ENCODE data around the gene KCTD11. TPM values are rescaled to one million over a fixed set of nuclear protein-coding genes. Genes with fewer than 3 reads are reported as not detected.

Gene KCTD11
- 11.0 to 13.1 TPM (median 11.3 TPM) in 5 replicates for total RNA-seq (2022; extraction: Qiagen RNA extraction)

DNA sequence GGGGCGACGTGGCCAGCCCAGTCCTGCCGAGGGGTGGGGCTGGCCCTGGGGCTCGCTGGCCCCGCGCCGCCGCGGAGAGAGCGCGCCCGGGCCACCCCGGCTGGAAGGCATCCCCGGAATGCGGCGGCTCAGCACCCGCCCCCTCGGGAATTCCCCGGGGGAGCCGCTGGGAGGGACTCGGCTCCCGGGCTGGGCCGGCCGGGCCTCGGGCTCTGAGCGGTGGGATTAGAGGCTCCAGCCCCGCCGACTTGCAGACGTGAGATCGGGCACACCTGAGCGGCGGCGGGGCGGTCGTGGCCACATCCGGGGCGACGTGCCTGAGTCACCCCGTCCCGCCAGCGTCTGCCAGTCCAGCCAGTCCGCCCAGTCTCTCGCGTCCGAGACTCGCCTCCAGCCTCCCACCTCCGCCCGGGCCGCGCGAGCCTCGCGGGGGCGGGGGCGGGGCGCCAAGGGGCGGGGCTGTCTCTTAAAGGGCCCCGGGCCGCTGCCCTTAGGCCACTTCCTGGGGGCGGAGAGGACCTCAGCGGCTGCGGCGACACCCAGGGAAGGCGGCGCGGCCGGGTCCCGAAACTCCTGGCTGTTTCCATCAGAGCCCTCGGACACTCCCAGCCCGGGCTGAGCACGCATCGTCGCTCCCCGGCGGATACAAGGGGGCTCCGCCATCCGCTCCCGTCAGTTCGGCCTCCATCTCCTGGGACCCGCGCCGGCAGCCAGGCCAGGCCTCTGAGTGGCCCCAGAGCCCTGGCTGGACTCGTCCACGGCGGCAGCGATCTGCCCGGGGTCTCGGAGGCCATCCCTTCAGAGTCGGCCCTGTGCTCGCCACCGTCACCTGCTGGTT lies at the start of gene KCTD11:
Gene KCTD11 (plus strand): TSS at position 498 of the 838 bp plus-strand sequence.

GRCh38 chr17:7306911-7307685 lies 44.9 kb upstream of the KCTD11 start, which contains the start of gene EIF5A:
TSS of gene EIF5A (plus strand) at chr17:7307628. CDS start at chr17:7309636, 2,008 bp downstream.

GRCh38 chr17:7314719-7315569 lies 37.0 kb upstream of the KCTD11 start, which contains the start of gene GPS2:
TSS of gene GPS2 (minus strand) at chr17:7315360. CDS start at chr17:7315052, 308 bp downstream.

DNA sequence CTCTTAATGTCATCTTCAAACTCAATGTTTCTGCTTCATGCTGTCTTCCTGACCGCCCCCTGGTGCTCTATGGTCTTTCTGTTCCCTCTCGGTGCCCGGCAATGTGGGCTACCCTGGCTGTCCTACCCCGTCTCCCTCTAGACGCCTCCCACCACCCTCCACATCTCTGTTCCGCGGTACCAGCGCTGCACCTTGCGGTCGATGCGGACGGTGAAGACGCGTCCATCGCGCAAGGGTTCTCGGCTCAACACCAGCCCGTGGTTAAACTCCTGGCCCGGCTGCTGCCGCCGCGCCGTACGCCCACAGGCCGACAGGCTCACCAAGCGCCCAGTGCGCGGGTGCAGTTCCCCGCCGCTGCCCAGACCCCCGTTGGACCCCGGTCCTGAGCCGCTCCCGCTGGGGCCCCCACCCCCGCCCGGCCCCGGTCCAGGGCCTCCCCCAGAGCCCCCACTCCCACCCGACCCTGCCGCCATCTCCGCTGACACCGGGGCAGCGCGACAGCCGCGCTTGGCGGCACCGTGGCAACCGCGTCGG lies 23.1 kb upstream of the KCTD11 start, which contains the start of gene NEURL4:
Gene NEURL4 (minus strand): TSS at position 496 of the 534 bp plus-strand sequence. CDS start 23 bp downstream, at position 473.

GRCh38 chr17:7336240-7337175 lies 15.5 kb upstream of the KCTD11 start, which contains the start of gene ACAP1:
TSS of gene ACAP1 (plus strand) at chr17:7336529. CDS start at chr17:7336735, 206 bp downstream.

DNA sequence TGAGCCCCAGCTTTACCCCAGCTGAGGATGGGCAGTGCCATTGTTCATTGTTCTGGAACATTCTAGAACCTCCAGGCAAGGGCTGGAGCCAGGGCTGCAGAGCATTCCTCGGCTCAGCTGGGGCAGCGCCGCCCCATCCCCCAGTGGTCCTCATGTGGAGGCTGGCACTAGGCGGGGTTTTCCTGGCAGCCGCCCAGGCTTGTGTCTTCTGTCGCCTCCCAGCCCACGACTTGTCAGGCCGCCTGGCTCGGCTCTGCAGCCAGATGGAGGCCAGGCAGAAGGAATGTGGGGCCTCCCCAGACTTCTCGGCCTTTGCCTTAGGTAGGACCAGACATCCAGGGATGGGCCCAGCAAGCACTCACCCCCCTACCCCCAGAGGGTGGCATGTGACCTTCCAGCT lies 3.1 kb downstream of the KCTD11 start, which contains the start of gene TMEM95:
Gene TMEM95 (plus strand): TSS at position 104 of the 400 bp plus-strand sequence. CDS start 49 bp downstream, at position 153.

DNA sequence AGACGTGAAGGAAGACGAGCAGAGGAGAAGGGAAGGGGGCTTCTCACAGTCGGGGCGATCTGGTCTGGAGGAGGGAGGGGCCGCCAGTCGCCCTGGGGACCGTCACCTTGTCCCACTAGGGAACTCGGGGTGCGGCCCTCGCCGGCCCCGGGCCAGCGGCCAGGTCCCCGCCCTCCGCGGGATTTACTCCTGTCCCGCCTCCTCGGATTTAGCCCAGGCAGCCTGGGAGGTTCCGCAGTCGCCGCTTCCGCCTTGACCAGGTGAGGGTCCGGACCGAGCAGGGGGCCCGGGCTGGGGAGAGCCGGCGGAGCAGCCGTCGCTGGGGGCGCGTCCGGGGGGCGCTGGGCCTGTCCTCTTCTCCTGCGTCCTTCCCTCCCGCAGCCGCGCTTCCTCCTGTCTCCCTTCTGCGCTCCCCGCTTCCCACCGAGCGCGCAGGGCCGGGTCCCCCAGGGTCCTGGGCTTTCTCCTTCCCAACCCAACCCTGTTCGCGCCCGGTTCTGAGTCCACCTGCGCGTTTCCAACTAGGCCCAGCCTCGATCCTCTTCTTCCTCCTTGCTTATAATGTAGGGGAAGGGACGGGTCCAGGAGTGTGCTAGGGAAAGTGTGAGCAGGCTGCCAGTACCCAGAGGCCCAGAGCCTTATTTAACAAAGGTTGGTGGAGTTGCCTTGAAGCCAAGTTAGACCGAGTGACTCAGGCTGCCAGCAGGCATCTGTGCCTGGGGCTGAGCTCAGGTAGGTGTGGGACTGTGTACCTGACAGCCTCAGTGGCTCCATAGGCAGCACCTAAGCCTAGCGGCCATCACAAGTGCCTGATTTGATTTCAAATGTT lies 29.1 kb downstream of the KCTD11 start, which contains the start of gene TNK1:
Gene TNK1 (plus strand): TSS at position 235 of the 829 bp plus-strand sequence. CDS start 1,838 bp downstream, outside the sequence.

GRCh38 chr17:7394452-7395191 lies 42.7 kb downstream of the KCTD11 start, which contains the start of gene PLSCR3:
TSS of gene PLSCR3 (minus strand) at chr17:7394525. CDS start at chr17:7394110, 415 bp downstream.

GRCh38 chr17:7403977-7404736 lies 52.2 kb downstream of the KCTD11 start, which contains the start of gene TMEM256:
TSS of gene TMEM256 (minus strand) at chr17:7404097. CDS start at chr17:7404084, 13 bp downstream.

Other genes with a start within 250 kb of the KCTD11 start
- gene ASGR2, start 237.3 kb upstream of the KCTD11 start, total RNA-seq (2022; extraction: Qiagen RNA extraction): 0.19 TPM in 1 of 5 replicates, not detected in the others
- 0.77 to 1.3 TPM (median 1.0 TPM) in 5 replicates for gene ASGR1, start 172.8 kb upstream of the KCTD11 start, total RNA-seq (2022; extraction: Qiagen RNA extraction)
- 6.2 to 7.8 TPM (median 6.7 TPM) in 5 replicates for gene DLG4, start 132.3 kb upstream of the KCTD11 start, total RNA-seq (2022; extraction: Qiagen RNA extraction)
- gene ACADVL, start 132.2 kb upstream of the KCTD11 start, total RNA-seq (2022; extraction: Qiagen RNA extraction): 329 to 477 TPM (median 426 TPM) in 5 replicates
- 30.2 to 44.4 TPM (median 41.9 TPM) in 5 replicates for gene DVL2, start 117.6 kb upstream of the KCTD11 start, total RNA-seq (2022; extraction: Qiagen RNA extraction)
- 86.3 to 101 TPM (median 94.7 TPM) in 5 replicates for gene PHF23, start 112.7 kb upstream of the KCTD11 start, total RNA-seq (2022; extraction: Qiagen RNA extraction)
- 638 to 781 TPM (median 668 TPM) in 5 replicates for gene GABARAP, start 109.7 kb upstream of the KCTD11 start, total RNA-seq (2022; extraction: Qiagen RNA extraction)
- 213 to 239 TPM (median 227 TPM) in 5 replicates for gene CTDNEP1, start 100.4 kb upstream of the KCTD11 start, total RNA-seq (2022; extraction: Qiagen RNA extraction)
- gene ELP5, start 99.9 kb upstream of the KCTD11 start, total RNA-seq (2022; extraction: Qiagen RNA extraction): 128 to 149 TPM (median 131 TPM) in 5 replicates
- gene CLDN7, start 89.7 kb upstream of the KCTD11 start, total RNA-seq (2022; extraction: Qiagen RNA extraction): 1.5 to 3.0 TPM (median 2.0 TPM) in 5 replicates
- gene SLC2A4, start 70.4 kb upstream of the KCTD11 start, total RNA-seq (2022; extraction: Qiagen RNA extraction): 0.28 to 0.57 TPM (median 0.35 TPM) in 5 replicates
- gene YBX2, start 57.5 kb upstream of the KCTD11 start, total RNA-seq (2022; extraction: Qiagen RNA extraction): 0.35 to 0.65 TPM (median 0.56 TPM) in 5 replicates
- gene EIF5A, start 44.5 kb upstream of the KCTD11 start, total RNA-seq (2022; extraction: Qiagen RNA extraction): 1,593 to 1,803 TPM (median 1,704 TPM) in 5 replicates
- gene GPS2, start 36.8 kb upstream of the KCTD11 start, total RNA-seq (2022; extraction: Qiagen RNA extraction): 92.1 to 108 TPM (median 95.9 TPM) in 5 replicates
- gene NEURL4, start 22.8 kb upstream of the KCTD11 start, total RNA-seq (2022; extraction: Qiagen RNA extraction): 22.4 to 41.3 TPM (median 31.1 TPM) in 5 replicates
- 2.7 to 6.9 TPM (median 5.1 TPM) in 5 replicates for gene ACAP1, start 15.6 kb upstream of the KCTD11 start, total RNA-seq (2022; extraction: Qiagen RNA extraction)
- gene TMEM95, start 3.0 kb downstream of the KCTD11 start, total RNA-seq (2022; extraction: Qiagen RNA extraction): not detected in 5 replicates
- 1.2 to 1.8 TPM (median 1.4 TPM) in 5 replicates for gene TNK1, start 28.9 kb downstream of the KCTD11 start, total RNA-seq (2022; extraction: Qiagen RNA extraction)
- 37.1 to 48.8 TPM (median 43.3 TPM) in 5 replicates for gene PLSCR3, start 42.4 kb downstream of the KCTD11 start, total RNA-seq (2022; extraction: Qiagen RNA extraction)
- 203 to 237 TPM (median 220 TPM) in 5 replicates for gene TMEM256, start 51.9 kb downstream of the KCTD11 start, total RNA-seq (2022; extraction: Qiagen RNA extraction)
- gene NLGN2, start 55.7 kb downstream of the KCTD11 start, total RNA-seq (2022; extraction: Qiagen RNA extraction): 12.6 to 19.8 TPM (median 16.8 TPM) in 5 replicates
- gene SPEM1, start 68.2 kb downstream of the KCTD11 start, total RNA-seq (2022; extraction: Qiagen RNA extraction): not detected in 5 replicates
- not detected in 5 replicates for gene SPEM2, start 73.5 kb downstream of the KCTD11 start, total RNA-seq (2022; extraction: Qiagen RNA extraction)
- not detected in 5 replicates for gene SPEM3, start 76.7 kb downstream of the KCTD11 start, total RNA-seq (2022; extraction: Qiagen RNA extraction)
- 9.8 to 13.6 TPM (median 12.4 TPM) in 5 replicates for gene TMEM102, start 83.3 kb downstream of the KCTD11 start, total RNA-seq (2022; extraction: Qiagen RNA extraction)
- 0.82 to 1.3 TPM (median 0.82 TPM) in 5 replicates for gene FGF11, start 87.3 kb downstream of the KCTD11 start, total RNA-seq (2022; extraction: Qiagen RNA extraction)
- 8.2 to 10.6 TPM (median 8.6 TPM) in 5 replicates for gene CHRNB1, start 92.9 kb downstream of the KCTD11 start, total RNA-seq (2022; extraction: Qiagen RNA extraction)
- gene ZBTB4, start 127.5 kb downstream of the KCTD11 start, total RNA-seq (2022; extraction: Qiagen RNA extraction): 20.5 to 25.6 TPM (median 24.4 TPM) in 5 replicates
- gene SLC35G6, start 129.3 kb downstream of the KCTD11 start, total RNA-seq (2022; extraction: Qiagen RNA extraction): 0.07 TPM in 1 of 5 replicates, not detected in the others
- gene POLR2A, start 132.2 kb downstream of the KCTD11 start, total RNA-seq (2022; extraction: Qiagen RNA extraction): 56.9 to 82.2 TPM (median 79.5 TPM) in 5 replicates
- gene TNFSF12, start 196.9 kb downstream of the KCTD11 start, total RNA-seq (2022; extraction: Qiagen RNA extraction): 10.0 to 13.5 TPM (median 10.9 TPM) in 5 replicates
- gene TNFSF13, start 206.6 kb downstream of the KCTD11 start, total RNA-seq (2022; extraction: Qiagen RNA extraction): 0.70 to 1.2 TPM (median 1.0 TPM) in 5 replicates
- 92.9 to 104 TPM (median 96.8 TPM) in 5 replicates for gene SENP3, start 209.8 kb downstream of the KCTD11 start, total RNA-seq (2022; extraction: Qiagen RNA extraction)
- 26.4 to 36.3 TPM (median 34.8 TPM) in 5 replicates for gene CD68, start 227.5 kb downstream of the KCTD11 start, total RNA-seq (2022; extraction: Qiagen RNA extraction)
- gene MPDU1, start 231.7 kb downstream of the KCTD11 start, total RNA-seq (2022; extraction: Qiagen RNA extraction): 114 to 148 TPM (median 118 TPM) in 5 replicates
- 0.16 to 0.52 TPM (median 0.34 TPM) in 5 replicates for gene SOX15, start 237.9 kb downstream of the KCTD11 start, total RNA-seq (2022; extraction: Qiagen RNA extraction)